Brain pericyte (primary cell): ENCODE measurements around the gene GRK7.

Source experiments
- DNase-seq: peaks from one replicate; pipeline ENCODE4 v3.0.0-alpha.2; 2012; ENCODE audit warnings: low read depth, low spot score

The GRK7 gene

DNA sequence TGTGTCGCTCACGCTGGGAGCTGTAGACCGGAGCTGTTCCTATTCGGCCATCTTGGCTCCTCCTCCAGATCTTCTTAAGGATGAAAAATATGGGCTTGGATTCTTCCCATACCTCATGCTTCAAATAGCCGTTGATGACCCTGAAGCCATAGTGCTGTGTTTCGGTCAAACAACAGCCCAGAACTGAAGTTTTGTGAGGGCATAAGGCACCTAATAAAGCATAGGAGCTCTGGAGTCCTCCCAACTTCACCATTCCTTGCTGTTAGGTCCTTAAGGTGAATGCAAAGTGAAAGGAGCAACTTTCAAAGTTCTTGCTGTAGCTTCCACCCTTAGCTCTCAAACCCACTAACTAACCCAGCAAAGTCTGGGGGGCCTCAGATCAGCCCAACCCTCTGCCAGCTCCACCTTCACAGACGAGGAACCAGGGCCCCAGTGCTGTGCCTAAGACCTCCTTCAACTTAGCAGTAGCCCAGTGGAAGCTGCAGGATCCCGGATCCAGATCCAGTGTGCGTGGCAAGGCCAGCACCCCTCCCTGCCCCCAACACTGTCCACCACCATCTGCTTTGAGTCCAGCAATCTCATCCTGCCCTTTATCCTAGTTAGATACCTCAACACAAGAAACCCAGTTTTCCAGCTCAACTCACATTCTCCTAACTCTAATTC, at the start of gene GRK7:
Gene GRK7 (plus strand): TSS at position 321 of the 663 bp plus-strand sequence. CDS start 14,877 bp downstream, outside the sequence.
- no peak for DNase-seq

- no peak for DNase-seq
These were observed 48.5 kb upstream of the GRK7 start for GRCh38 chr3:141714671-141715070.

- DNase-seq, result no peak
These were observed 41.1 kb upstream of the GRK7 start for GRCh38 chr3:141722081-141722480.

DNA sequence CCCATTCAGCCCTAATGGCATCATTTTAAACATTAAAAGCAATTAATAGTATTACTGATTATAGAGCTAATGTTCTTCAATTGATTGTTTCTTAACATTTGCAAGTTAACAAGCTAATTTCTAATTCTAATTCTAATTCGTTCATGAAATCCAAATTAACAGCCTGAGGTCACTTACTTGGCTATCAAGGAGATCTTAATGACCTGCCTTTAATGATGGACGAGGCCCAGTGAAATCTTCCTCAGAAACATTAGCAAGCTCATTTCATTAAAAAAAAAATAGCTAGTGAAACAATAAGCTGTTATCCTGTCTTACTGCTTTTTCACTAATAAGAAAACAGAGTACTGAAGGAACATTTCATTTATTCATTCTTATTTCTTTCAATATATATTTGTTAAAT, 40.6 kb upstream of the GRK7 start:
- DNase-seq, result no peak

GRCh38 chr3:141723255-141723654, 40.0 kb upstream of the GRK7 start:
- DNase-seq, result no peak

GRCh38 chr3:141724186-141724585, 39.0 kb upstream of the GRK7 start:
- no peak for DNase-seq

DNA sequence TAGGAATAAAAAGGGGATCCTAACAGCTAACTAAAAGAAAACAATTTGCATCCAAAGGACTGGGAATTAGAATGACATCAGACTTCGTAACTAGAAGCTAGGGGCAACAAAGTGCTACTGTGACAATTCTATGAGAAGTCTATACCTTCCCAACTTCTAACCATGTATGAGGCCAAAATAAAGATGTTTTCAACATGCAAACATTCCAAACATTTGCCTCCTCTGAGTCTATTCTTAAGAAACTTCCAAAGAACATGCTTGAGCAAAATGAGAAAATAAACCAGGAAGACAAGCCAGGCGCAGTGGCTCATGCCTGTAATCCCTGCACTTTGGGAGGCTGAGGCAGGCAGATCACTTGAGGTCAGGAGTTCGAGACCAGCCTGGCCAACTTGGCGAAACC, 38.2 kb upstream of the GRK7 start:
- DNase-seq, result no peak

- DNase-seq, result no peak
These were observed 36.7 kb upstream of the GRK7 start for GRCh38 chr3:141726483-141726882.

DNA sequence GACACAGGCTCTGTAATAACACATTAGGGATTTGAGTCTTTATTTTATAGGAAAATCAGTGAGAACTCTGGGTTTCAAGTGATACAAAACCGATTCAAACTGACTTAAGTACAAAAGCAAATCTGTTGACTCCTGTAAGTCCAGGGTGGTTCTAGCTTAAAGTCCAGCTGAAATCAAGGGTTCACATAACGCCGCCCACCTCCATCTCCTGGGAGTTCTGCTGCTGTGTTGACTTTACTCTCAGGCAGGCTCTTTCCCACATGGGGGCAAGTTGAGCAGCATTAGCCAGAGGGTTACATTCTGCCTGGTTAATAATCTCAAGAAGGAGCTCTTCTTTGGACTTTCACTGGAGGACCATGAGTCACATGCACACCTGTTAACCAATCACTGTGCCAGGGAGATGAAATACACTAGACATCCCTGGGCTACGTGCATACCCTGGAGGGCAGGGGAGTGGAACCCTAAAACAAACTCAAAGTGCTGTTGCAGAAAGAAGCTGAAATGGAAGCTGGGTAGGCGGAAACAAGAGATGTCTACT, 34.8 kb upstream of the GRK7 start:
- DNase-seq, result peak; percentile 10

- no peak for DNase-seq
These were observed 34.0 kb upstream of the GRK7 start for GRCh38 chr3:141729240-141729639.

DNA sequence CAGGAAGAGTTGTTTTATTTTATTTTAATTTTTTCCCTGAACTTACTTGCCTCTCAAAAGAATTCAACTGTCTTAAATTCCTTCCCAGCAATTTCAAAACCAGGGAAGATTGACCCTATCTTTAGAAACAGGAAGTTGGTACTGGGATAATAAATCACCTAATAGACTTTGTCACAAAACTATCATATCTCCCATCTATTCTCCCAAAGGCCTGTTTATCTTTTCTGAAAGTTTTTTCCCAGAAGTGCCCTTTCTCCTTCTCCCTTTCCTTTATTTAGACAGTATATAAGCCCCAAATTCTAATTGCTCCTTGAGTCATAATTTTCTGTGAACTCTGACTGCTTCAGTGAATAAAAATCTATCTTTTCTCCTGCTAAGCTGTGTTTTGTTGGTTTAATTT, 28.0 kb upstream of the GRK7 start:
- DNase-seq, result no peak

DNA sequence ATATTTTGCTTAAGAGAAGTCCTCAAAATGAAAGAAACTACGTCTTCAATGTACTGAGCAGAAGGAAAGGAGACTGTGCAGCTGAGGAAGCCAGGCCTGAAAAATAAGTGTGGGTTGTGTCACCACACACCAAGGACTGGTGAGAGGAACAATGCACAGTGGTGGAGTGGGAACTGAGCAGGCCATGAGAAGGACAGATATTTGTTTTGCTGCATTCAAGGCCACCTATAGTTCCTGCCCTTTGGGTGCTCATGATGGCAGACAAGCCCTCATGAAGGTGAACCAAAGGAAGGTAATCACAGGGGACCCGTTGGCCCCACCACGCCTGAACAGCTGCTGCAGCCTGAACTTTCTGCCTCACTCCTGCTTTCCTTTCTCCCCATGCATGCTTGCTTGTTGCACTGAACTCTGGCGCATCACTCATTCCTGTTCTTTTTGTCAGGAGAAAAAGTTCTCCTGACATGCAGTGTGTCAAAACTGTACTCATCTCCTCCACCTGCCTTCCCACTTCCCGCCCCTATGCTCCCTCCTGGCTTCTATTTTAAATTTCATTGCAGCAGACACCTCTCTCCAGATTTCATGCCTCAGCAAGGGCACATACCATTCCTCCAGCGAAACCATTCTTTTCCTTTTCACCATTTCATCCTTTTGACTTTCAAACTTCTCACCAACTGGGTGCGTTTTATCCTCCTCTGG, 27.3 kb upstream of the GRK7 start:
- no peak for DNase-seq

DNA sequence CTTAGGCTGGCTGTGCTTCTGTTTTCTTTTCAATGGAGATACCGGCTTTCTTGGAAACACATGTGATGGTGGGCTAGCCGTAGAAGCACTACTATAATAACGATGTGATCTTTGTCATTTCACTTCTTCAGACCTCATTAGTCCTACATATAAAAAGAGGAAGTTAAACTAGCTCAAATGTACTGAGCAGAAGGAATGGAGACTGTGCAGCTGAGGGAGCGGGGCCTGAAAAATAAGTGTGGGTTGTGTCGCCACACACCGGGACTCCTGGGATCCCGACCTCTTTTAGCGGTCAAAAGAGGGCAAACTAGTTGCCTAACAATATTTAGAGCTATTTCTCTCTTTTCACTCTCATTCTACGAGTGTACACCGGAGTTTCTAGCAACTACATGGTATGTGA, 26.1 kb upstream of the GRK7 start:
- no peak for DNase-seq

GRCh38 chr3:141737678-141738021, 25.6 kb upstream of the GRK7 start:
- no peak for DNase-seq

GRCh38 chr3:141738022-141738890, 25.0 kb upstream of the GRK7 start, which contains the start of gene RNF7:
Gene RNF7 (plus strand): TSS chr3:141738298. CDS start chr3:141738342, 44 bp downstream.
- DNase-seq, result peak; percentile 84

DNA sequence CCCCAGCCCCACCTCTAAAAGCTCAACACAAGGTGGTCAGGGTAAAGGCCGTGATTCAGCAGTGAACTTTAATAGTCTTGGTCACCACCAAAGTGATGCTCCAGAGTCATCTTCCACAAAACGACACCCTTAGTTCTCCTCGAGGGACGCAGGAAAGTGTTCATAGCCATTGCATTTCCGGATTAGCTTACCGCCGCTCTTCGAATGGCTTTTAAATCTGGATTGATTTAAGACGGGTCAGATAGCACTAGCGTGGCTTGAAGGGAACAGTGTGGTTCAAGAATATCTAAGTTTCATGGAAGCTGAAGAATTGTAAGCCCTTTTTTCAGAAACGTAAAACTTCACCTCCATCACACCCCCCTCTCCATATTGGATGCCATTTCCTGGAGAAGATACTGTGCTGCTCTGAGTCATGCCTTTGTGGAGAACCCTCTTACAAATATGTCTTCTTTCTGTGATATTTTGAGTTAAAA, 24.3 kb upstream of the GRK7 start:
- DNase-seq, result no peak

GRCh38 chr3:141739731-141740130, 23.5 kb upstream of the GRK7 start:
- DNase-seq, result no peak

- no peak for DNase-seq
These were observed 22.9 kb upstream of the GRK7 start for GRCh38 chr3:141740349-141740748.

DNA sequence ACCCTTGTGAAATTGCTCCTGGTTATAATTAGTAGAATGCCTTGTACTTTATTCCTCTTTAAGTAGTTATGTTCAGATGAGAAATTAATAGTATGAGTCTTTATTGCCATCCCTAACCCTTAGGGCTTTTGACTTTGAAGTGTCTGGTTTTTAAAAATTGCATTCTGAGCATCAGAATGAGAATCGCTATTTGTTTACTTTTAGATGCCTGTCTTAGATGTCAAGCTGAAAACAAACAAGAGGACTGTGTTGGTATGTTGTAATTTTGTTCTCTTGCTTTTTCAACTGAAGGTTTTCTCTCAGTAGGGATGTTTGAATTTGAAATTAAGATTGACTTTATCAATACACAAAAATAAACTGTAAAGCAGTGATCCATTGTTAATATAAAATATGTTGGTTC, 19.9 kb upstream of the GRK7 start:
- no peak for DNase-seq

- DNase-seq, result no peak
These were observed 16.2 kb upstream of the GRK7 start for GRCh38 chr3:141746962-141747361.

GRCh38 chr3:141753399-141753798, 9.8 kb upstream of the GRK7 start:
- no peak for DNase-seq

DNA sequence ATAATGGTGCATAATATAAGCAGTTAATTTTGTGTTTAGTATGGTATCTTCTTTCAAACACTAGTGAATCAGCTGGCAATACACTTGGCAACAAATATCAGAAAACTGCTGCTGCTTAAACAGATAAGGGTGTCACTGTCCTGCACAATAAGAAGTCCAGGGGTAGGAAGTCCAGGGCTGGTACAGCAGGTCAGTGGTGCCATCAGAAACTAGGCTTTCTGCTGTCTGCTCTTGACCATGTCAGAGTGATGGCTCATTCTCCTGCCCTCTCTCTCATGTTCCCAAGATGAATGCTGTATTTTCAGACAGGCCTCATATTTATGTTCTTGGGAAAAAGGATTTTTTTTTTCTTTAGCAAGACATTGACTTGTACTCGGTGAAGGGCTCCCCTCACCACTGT, 9.2 kb upstream of the GRK7 start:
- no peak for DNase-seq
